HG03571 (cell line): ENCODE results near the gene GNGT2.
A peak's percentile ranks its signal among the peaks of the same experiment; 100 is the strongest.

Source experiments
- ATAC-seq: cut with Tn5 transposase; IDR thresholded peaks from one replicate; pipeline ENCODE4 v1.9.1; 2021; ENCODE audit not compliant: unreplicated experiment

The GNGT2 gene

GRCh38 chr17:49210158-49211029 lies at the start of gene GNGT2, which contains the start of gene ABI3:
GNGT2 (minus strand) TSS chr17:49210574; CDS start chr17:49207422, 3,152 bp downstream.
ABI3 (plus strand) TSS chr17:49210707; CDS start chr17:49210725, 18 bp downstream.
- ATAC-seq: peak; percentile 64

- no peak for ATAC-seq
Observed at GRCh38 chr17:49259663-49260010, 49.3 kb upstream of the GNGT2 start.

GRCh38 chr17:49258394-49258793 lies 48.0 kb upstream of the GNGT2 start:
- no peak for ATAC-seq

- ATAC-seq: no peak
Observed at GRCh38 chr17:49255125-49255524, 44.8 kb upstream of the GNGT2 start.

- ATAC-seq: no peak
Observed at GRCh38 chr17:49254066-49254465, 43.7 kb upstream of the GNGT2 start.

- no peak for ATAC-seq
Observed at GRCh38 chr17:49252148-49252695, 41.8 kb upstream of the GNGT2 start.

- no peak for ATAC-seq
Observed at GRCh38 chr17:49249890-49250522, 39.6 kb upstream of the GNGT2 start.

- ATAC-seq: no peak
Observed at GRCh38 chr17:49249292-49249794, 39.0 kb upstream of the GNGT2 start.

GRCh38 chr17:49247944-49248343 lies 37.6 kb upstream of the GNGT2 start:
- ATAC-seq: no peak

GRCh38 chr17:49244839-49245238 lies 34.5 kb upstream of the GNGT2 start:
- no peak for ATAC-seq

- no peak for ATAC-seq
Observed at GRCh38 chr17:49242813-49243212, 32.4 kb upstream of the GNGT2 start.

- ATAC-seq: no peak
Observed at GRCh38 chr17:49241692-49242397, 31.5 kb upstream of the GNGT2 start.

- no peak for ATAC-seq
Observed at GRCh38 chr17:49241040-49241439, 30.7 kb upstream of the GNGT2 start.

GRCh38 chr17:49240619-49241018 lies 30.2 kb upstream of the GNGT2 start:
- ATAC-seq: no peak

- ATAC-seq: no peak
Observed at GRCh38 chr17:49239963-49240362, 29.6 kb upstream of the GNGT2 start.

GRCh38 chr17:49235896-49236295 lies 25.5 kb upstream of the GNGT2 start:
- ATAC-seq: no peak

- no peak for ATAC-seq
Observed at GRCh38 chr17:49234509-49235080, 24.2 kb upstream of the GNGT2 start.

GRCh38 chr17:49231563-49231894 lies 21.2 kb upstream of the GNGT2 start:
- ATAC-seq: no peak

- ATAC-seq: peak; percentile 75
Observed at GRCh38 chr17:49230636-49231562, 20.5 kb upstream of the GNGT2 start, which contains the start of gene PHOSPHO1. PHOSPHO1 (minus strand) TSS chr17:49230787; CDS start chr17:49226691, 4,096 bp downstream.
